HL-60 (cell line): ENCODE results near the gene ST6GAL1.

Source experiments
- CTCF ChIP-seq: IDR thresholded peaks from one replicate; pipeline ENCODE4 v1.5.1; 2011; ENCODE audit warnings: low read length, control low read depth, inconsistent platforms; ENCODE audit not compliant: insufficient read depth
- GABPA ChIP-seq: IDR thresholded peaks from 2 replicates; pipeline ENCODE4 v1.6.1; 2012; ENCODE audit warnings: low read depth
- POLR2AphosphoS5 ChIP-seq: IDR thresholded peaks from 2 replicates; pipeline ENCODE4 v1.6.1; 2012; ENCODE audit warnings: low read depth
- SPI1 ChIP-seq: IDR thresholded peaks from 2 replicates; pipeline ENCODE4 v1.6.1; 2012; ENCODE audit warnings: low read depth, mild to moderate bottlenecking, borderline replicate concordance

GRCh38 chr3:186959029-186959624, 28.8 kb downstream of the ST6GAL1 start:
- TF ChIP-seq CTCF = no peak
- no peak for TF ChIP-seq POLR2AphosphoS5
- TF ChIP-seq SPI1 = no peak
- TF ChIP-seq GABPA = no peak
